Stomach (tissue), 4 donors: ENCODE data around the gene CDC42SE2.

Experiments used
- CTCF ChIP-seq, 7 experiments: fragments of 450-650 bp in 4 of 7; fragments of 200-600 bp in 3 of 7; sonication (generic) in 3 of 7; IDR thresholded peaks; one replicate each; pipeline ENCODE4 v1.5.1; 2016 to 2019; ENCODE audit warnings: antibody characterized with exemption in 7 of 7, control low read depth in 2 of 7, mild to moderate bottlenecking in 1 of 7
- EP300 ChIP-seq: sonication (generic); formaldehyde crosslinking; IDR thresholded peaks from one replicate; pipeline ENCODE4 v1.6.1; 2017; ENCODE audit warnings: antibody characterized with exemption
- POLR2A ChIP-seq, 4 donors: fragments of 450-650 bp; IDR thresholded peaks; one replicate each; pipeline ENCODE4 v1.6.1; 2016; ENCODE audit warnings: antibody characterized with exemption in 4 of 4, control low read depth in 2 of 4, mild to moderate bottlenecking in 1 of 4, moderate library complexity in 1 of 4
- POLR2AphosphoS5 ChIP-seq, 3 donors: sonication (generic); formaldehyde crosslinking; IDR thresholded peaks; one replicate each; pipeline ENCODE4 v1.6.1; 2016; ENCODE audit warnings: antibody characterized with exemption in 3 of 3

GRCh38 chr5:131276072-131276471, 12.2 kb downstream of the CDC42SE2 start:
- TF ChIP-seq POLR2AphosphoS5 (IDR thresholded peaks at IDR 0.05) (no peak), CTCF (IDR thresholded peaks at IDR 0.05) (no peak), POLR2A (IDR thresholded peaks at IDR 0.05) (no peak), EP300 (no peak)
